NT2/D1 (cell line): ENCODE data around the gene ITSN2.

Source experiments
- DNase-seq: peaks from one replicate; pipeline ENCODE4 v3.0.0-alpha.2; 2011; ENCODE audit warnings: low read depth, low spot score
- H3K27me3 ChIP-seq: 2 replicates; pipeline ENCODE4 v1.6.0; 2011; ENCODE audit warnings: mild to moderate bottlenecking; ENCODE audit not compliant: insufficient read length, insufficient read depth
- H3K36me3 ChIP-seq: 2 replicates; pipeline ENCODE4 v1.6.1; 2011; ENCODE audit warnings: mild to moderate bottlenecking, low read length, mixed read lengths; ENCODE audit not compliant: insufficient read depth, insufficient read length
- H3K4me1 ChIP-seq: 2 replicates; pipeline ENCODE4 v1.5.1; 2011; ENCODE audit not compliant: insufficient read depth, insufficient read length
- H3K4me3 ChIP-seq: 2 replicates; pipeline ENCODE4 v1.5.1; 2011; ENCODE audit warnings: low read depth; ENCODE audit not compliant: insufficient read length
- H3K9ac ChIP-seq: 2 replicates; pipeline ENCODE4 v1.6.0; 2011; ENCODE audit warnings: low read depth; ENCODE audit not compliant: insufficient read length
- H3K9me3 ChIP-seq: 2 replicates; pipeline ENCODE4 v1.5.1; 2011; ENCODE audit warnings: mild to moderate bottlenecking, low read length; ENCODE audit not compliant: insufficient read depth
- SUZ12 ChIP-seq: IDR thresholded peaks from 2 replicates; pipeline ENCODE4 v1.6.1; 2011; ENCODE audit not compliant: insufficient read length, insufficient read depth; ENCODE audit errors: extremely low read depth
- YY1 ChIP-seq: IDR thresholded peaks from 2 replicates; pipeline ENCODE4 v1.6.1; 2011; ENCODE audit not compliant: insufficient read length, insufficient read depth
- ZNF274 ChIP-seq: IDR thresholded peaks from 2 replicates; pipeline ENCODE4 v1.6.1; 2011; ENCODE audit warnings: mild to moderate bottlenecking, low read depth, low read length

ITSN2 gene

DNA sequence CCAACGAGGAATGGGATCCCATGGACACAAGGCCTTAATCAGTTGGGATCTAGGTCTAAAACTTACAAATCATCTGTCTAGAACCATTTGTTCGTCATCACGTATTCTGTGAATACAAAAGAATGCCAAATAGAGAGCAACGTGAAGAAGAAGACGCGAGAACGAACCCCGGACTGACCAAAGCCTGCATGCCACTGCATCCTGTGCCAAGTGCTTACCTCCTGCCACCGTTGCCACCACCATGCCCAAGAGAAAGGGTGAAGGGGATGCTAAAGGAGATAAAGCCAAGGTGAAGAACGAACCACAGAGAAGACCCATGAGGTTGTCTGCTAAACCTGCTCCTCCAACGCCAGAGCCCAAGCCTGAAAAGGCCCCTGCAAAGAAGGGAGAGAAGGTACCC, 30.2 kb downstream of the ITSN2 start:
- Histone ChIP-seq H3K4me3 (no peak overlapping the region), H3K9ac (no peak overlapping the region), H3K4me1 (no peaks in the 10 kb centered on the region), H3K36me3 (no peaks in the 10 kb centered on the region), H3K9me3 (no peaks in the 10 kb centered on the region), H3K27me3 (no peaks in the 10 kb centered on the region)
- DNase-seq = no peak
- TF ChIP-seq SUZ12 = no peak
- no peak for TF ChIP-seq ZNF274
- TF ChIP-seq YY1 = no peak

DNA sequence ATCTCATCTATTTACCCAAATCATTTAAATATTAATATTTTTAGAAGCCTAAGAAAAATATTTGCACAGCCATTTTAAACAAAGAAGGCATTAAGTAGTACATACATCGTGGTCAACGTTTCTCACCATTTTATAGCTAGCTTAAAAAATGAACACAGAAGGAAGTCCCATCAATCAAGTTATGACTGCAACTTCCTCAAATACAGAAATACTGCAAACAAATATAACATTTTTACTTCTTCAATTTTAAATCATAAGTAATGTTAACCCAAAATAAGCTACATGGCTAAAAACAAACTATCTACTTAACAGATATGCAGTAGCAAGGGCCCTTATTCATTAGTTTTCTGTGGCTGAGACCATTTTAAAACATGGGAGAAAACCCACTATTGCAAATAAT, 30.6 kb downstream of the ITSN2 start:
- Histone ChIP-seq H3K9ac (no peak overlapping the region), H3K36me3 (no peaks in the 10 kb centered on the region), H3K9me3 (no peaks in the 10 kb centered on the region), H3K4me1 (no peaks in the 10 kb centered on the region), H3K4me3 (no peak overlapping the region), H3K27me3 (no peaks in the 10 kb centered on the region)
- TF ChIP-seq SUZ12 (no peak), YY1 (no peak), ZNF274 (no peak)
- DNase-seq = no peak

DNA sequence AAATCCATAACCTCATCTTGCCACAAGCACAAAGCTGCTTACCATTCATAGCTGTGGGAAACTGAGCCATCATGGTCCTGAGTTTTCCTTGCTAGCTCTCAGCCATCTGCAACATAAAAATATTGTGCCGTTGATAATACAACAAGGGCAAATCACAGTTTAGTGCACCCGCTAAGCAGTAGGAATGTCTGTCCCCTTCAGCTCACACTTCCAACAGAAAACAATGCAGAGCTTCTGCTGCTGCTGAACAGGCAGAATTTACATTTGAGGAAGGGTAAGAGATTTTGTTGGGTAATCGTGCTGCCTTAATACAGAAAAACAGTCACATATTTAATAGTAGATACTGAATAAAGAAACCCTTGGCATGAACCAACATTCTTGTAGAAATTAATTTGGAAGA, 32.3 kb downstream of the ITSN2 start:
- no peak overlapping the region for H3K4me3 ChIP-seq
- H3K27me3 ChIP-seq = no peaks in the 10 kb centered on the region
- no peak for DNase-seq
- no peaks in the 10 kb centered on the region for H3K36me3 ChIP-seq
- no peaks in the 10 kb centered on the region for H3K4me1 ChIP-seq
- no peaks in the 10 kb centered on the region for H3K9me3 ChIP-seq
- TF ChIP-seq ZNF274 (no peak), YY1 (no peak), SUZ12 (no peak)
- H3K9ac ChIP-seq = no peak overlapping the region

DNA sequence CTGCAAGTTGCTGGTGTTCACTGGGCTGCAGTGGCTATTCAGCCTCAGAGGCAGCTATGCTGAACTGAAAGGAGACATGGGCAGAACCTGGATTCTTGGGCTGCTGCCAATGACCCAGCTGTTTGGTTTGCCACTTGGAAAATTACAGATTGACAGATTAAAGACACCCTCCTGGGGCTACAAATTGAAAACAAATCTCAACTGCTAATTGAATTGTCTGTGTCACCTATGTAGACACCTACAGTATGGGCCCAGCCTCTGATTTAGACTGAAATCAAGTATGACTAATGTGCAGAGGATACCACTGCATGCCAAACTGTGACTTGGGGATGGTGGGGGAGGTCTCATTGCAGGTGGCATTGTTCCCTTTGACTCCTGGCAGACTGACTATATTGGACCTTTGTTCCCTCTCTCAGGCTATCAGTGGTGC, 42.8 kb downstream of the ITSN2 start:
- no peak overlapping the region for H3K4me3 ChIP-seq
- no peaks in the 10 kb centered on the region for H3K9me3 ChIP-seq
- no peaks in the 10 kb centered on the region for H3K4me1 ChIP-seq
- DNase-seq = no peak
- H3K36me3 ChIP-seq = no peaks in the 10 kb centered on the region
- H3K27me3 ChIP-seq = no peaks in the 10 kb centered on the region
- TF ChIP-seq ZNF274 = no peak
- TF ChIP-seq SUZ12 = no peak
- no peak for TF ChIP-seq YY1
- H3K9ac ChIP-seq = no peak overlapping the region

DNA sequence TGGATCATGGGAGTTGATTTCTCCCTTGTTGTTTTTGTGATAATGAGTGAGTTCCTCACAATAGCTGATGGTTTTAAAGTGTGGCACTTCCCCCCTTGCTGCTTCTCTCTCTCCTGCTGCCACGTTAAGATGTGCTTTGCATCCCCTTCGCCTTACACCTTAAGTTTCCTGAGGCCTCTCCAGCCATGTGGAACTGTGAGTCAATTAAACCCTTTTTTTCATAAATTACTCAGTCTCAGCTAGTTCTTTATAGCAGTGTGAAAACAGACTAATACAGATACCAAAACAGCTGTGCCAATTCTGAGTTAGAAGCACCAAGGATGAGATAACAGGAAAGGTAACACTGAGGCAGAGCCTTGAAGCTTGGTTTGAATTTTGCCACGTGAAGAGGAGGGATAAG, 44.7 kb downstream of the ITSN2 start:
- no peaks in the 10 kb centered on the region for H3K9me3 ChIP-seq
- no peaks in the 10 kb centered on the region for H3K36me3 ChIP-seq
- H3K4me1 ChIP-seq = no peaks in the 10 kb centered on the region
- DNase-seq = no peak
- H3K4me3 ChIP-seq = no peak overlapping the region
- no peaks in the 10 kb centered on the region for H3K27me3 ChIP-seq
- TF ChIP-seq SUZ12 = no peak
- no peak for TF ChIP-seq YY1
- TF ChIP-seq ZNF274 = no peak
- H3K9ac ChIP-seq = no peak overlapping the region

DNA sequence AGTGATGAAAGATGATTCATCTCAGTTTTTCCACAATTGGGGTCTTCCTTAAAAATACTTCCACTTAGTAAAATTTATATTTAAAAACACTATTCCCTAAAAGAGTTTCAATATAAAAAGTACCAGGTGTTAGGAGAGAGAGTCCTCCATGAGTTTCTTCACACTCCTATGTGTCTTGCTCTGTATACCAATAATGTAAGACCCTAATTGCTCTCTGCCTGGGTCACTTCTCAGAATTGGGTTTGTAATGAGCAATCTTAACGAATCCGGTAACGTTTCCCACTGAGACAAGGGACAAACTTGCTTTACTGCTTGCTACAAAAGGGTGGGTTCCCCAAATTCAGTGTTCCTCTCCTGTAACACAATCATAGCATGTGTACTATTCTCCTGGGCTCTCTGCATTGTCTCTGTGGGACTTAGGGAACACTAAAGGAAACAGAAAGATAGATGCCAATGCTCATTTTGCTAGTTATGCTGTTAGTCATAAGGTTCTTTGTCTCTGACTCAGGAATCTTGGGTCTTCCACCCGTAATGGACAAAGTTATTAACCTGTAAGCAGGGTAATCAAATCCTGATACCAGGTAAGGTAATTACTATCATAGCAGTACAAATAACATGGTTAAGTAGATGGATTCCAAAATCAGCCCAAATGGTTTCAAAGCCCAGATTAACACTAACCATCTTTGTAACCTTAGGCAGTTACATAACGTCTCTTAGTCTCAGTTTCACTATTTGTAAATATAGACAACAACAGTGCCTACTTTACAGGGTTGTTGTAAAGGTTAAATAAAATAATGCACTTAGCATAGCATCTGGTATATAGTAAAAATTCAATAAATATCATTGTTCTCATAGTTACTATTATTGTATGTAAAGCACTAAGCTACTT, 46.3 kb downstream of the ITSN2 start:
- Histone ChIP-seq H3K9ac (no peak overlapping the region), H3K9me3 (no peaks in the 10 kb centered on the region), H3K4me1 (no peaks in the 10 kb centered on the region), H3K36me3 (no peaks in the 10 kb centered on the region), H3K4me3 (no peak overlapping the region), H3K27me3 (no peaks in the 10 kb centered on the region)
- DNase-seq = no peak
- TF ChIP-seq ZNF274 (no peak), SUZ12 (no peak), YY1 (no peak)

DNA sequence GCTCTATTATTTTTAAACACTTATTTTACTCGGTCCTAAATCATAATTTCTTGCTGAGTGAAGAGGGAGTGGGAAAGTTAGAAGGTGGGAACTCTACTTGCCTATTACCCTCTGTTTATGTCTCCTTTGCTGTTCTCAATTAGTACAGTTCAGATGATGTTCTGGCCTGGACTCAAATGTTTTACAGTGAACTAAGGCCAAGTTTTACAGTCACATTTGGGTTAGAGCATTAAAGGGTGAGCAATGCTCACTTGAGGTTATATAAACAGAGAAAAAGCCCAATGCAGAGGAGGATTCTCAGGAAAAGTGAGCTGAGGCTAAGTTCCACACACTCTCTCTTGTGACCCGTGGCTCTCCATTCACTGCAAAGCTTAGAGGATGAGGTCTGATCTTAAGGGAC, 52.4 kb downstream of the ITSN2 start:
- no peak overlapping the region for H3K4me3 ChIP-seq
- H3K36me3 ChIP-seq = peaks cover 2% of the 10 kb centered on the region
- TF ChIP-seq ZNF274 = no peak
- TF ChIP-seq SUZ12 = no peak
- no peak for TF ChIP-seq YY1
- no peaks in the 10 kb centered on the region for H3K27me3 ChIP-seq
- no peak for DNase-seq
- no peak overlapping the region for H3K9ac ChIP-seq
- H3K4me1 ChIP-seq = no peaks in the 10 kb centered on the region
- no peaks in the 10 kb centered on the region for H3K9me3 ChIP-seq

DNA sequence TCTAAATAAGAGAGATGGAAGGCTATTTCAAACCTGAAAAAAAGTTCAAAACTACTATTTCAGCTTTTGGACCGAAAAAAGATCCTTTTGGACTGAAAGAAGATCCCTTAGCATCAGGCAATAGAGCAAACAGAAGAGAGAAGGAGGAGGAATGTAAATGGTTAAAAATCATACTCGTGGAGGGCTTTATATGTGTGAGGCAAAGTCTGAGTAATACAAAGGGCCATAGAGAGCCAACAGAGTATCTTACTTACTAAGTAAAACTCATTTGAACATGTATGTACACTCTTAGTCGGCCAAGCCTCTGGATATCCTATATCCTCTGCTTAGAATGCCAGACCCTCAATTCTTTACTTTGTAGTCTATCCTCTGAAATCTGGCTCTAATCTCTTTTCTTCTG, 55.7 kb downstream of the ITSN2 start:
- Histone ChIP-seq H3K9ac (no peak overlapping the region), H3K4me3 (no peak overlapping the region), H3K27me3 (no peaks in the 10 kb centered on the region), H3K9me3 (no peaks in the 10 kb centered on the region), H3K4me1 (no peaks in the 10 kb centered on the region), H3K36me3 (peaks cover 11% of the 10 kb centered on the region)
- TF ChIP-seq SUZ12 (no peak), YY1 (no peak), ZNF274 (no peak)
- DNase-seq = no peak
